Duodenal mucosa (tissue), 2 donors: ENCODE data around the gene TTC3.
"Not testable (repeated sequence)": the region's sequence is repeated elsewhere in the genome, so short reads cannot be mapped to it uniquely, and the experiment has no call there.

Experiments used
- H3K27ac ChIP-seq: one replicate; pipeline ENCODE4 v1.7.0; 2013; ENCODE audit warnings: low read depth, low read length
- H3K27me3 ChIP-seq, 2 donors: one replicate each; pipeline ENCODE4 v1.7.0; 2013; ENCODE audit warnings: low read length in 2 of 2, control low read depth in 1 of 2; ENCODE audit not compliant: insufficient read depth in 2 of 2, control insufficient read depth in 1 of 2
- H3K36me3 ChIP-seq, 2 donors: one replicate each; pipeline ENCODE4 v1.7.0; 2013; ENCODE audit warnings: low read length in 2 of 2, control low read depth in 1 of 2; ENCODE audit not compliant: insufficient read depth in 2 of 2, control insufficient read depth in 1 of 2
- H3K4me1 ChIP-seq, 2 donors: one replicate each; pipeline ENCODE4 v1.7.0; 2013; ENCODE audit warnings: low read length in 2 of 2, control low read depth in 1 of 2; ENCODE audit not compliant: insufficient read depth in 2 of 2, control insufficient read depth in 1 of 2
- H3K4me3 ChIP-seq, 2 donors: one replicate each; pipeline ENCODE4 v1.7.0; 2013; ENCODE audit warnings: low read length in 2 of 2, low read depth in 1 of 2
- H3K9ac ChIP-seq, 2 donors: one replicate each; pipeline ENCODE4 v1.7.0; 2013; ENCODE audit warnings: low read length in 2 of 2, low read depth in 1 of 2
- H3K9me3 ChIP-seq, 2 donors: one replicate each; pipeline ENCODE4 v1.7.0; 2013; ENCODE audit warnings: low read length in 2 of 2, control low read depth in 1 of 2; ENCODE audit not compliant: control insufficient read depth in 1 of 2

The TTC3 gene

GRCh38 chr21:37114301-37114700 lies 41.2 kb downstream of the TTC3 start:
- not testable (repeated sequence) for H3K9me3 ChIP-seq, H3K27ac ChIP-seq, H3K4me1 ChIP-seq, H3K4me3 ChIP-seq, H3K27me3 ChIP-seq, H3K9ac ChIP-seq, H3K36me3 ChIP-seq

- not testable (repeated sequence) for H3K9ac ChIP-seq, H3K27me3 ChIP-seq, H3K4me1 ChIP-seq, H3K36me3 ChIP-seq, H3K4me3 ChIP-seq, H3K27ac ChIP-seq, H3K9me3 ChIP-seq
Observed at GRCh38 chr21:37116459-37116858, 43.4 kb downstream of the TTC3 start.

- H3K27ac ChIP-seq = no peak overlapping the region
- H3K9me3 ChIP-seq = no peaks in the 10 kb centered on the region
- H3K36me3 ChIP-seq = peaks cover 0 to 4% of the 10 kb centered on the region in 2 donors
- no peak overlapping the region for H3K4me3 ChIP-seq
- H3K9ac ChIP-seq = no peak overlapping the region
- no peaks in the 10 kb centered on the region for H3K4me1 ChIP-seq
- no peaks in the 10 kb centered on the region for H3K27me3 ChIP-seq
Observed at GRCh38 chr21:37117204-37117603, 44.1 kb downstream of the TTC3 start.

GRCh38 chr21:37118187-37118826 lies 45.3 kb downstream of the TTC3 start:
- no peak overlapping the region for H3K9ac ChIP-seq
- H3K4me3 ChIP-seq = no peak overlapping the region
- no peaks in the 10 kb centered on the region for H3K27me3 ChIP-seq
- H3K4me1 ChIP-seq = no peaks in the 10 kb centered on the region
- H3K9me3 ChIP-seq = no peaks in the 10 kb centered on the region
- peaks cover 5 to 12% of the 10 kb centered on the region in 2 donors for H3K36me3 ChIP-seq
- H3K27ac ChIP-seq = no peak overlapping the region

- H3K27ac ChIP-seq = no peak overlapping the region
- no peaks in the 10 kb centered on the region for H3K27me3 ChIP-seq
- H3K4me1 ChIP-seq = no peaks in the 10 kb centered on the region
- H3K9ac ChIP-seq = no peak overlapping the region
- no peak overlapping the region for H3K4me3 ChIP-seq
- peaks cover 5 to 16% of the 10 kb centered on the region in 2 donors for H3K36me3 ChIP-seq
- H3K9me3 ChIP-seq = no peaks in the 10 kb centered on the region
Observed at GRCh38 chr21:37119421-37120218, 46.6 kb downstream of the TTC3 start.

GRCh38 chr21:37128076-37128475 lies 55.0 kb downstream of the TTC3 start:
- Histone ChIP-seq H3K27me3 (no peaks in the 10 kb centered on the region), H3K36me3 (peaks cover 2 to 51% of the 10 kb centered on the region in 2 donors), H3K9me3 (no peaks in the 10 kb centered on the region), H3K4me3 (no peak overlapping the region), H3K9ac (no peak overlapping the region), H3K4me1 (no peaks in the 10 kb centered on the region), H3K27ac (no peak overlapping the region)

- Histone ChIP-seq H3K27ac (no peak overlapping the region), H3K4me1 (no peaks in the 10 kb centered on the region), H3K36me3 (peaks cover 11 to 66% of the 10 kb centered on the region in 2 donors), H3K9ac (no peak overlapping the region), H3K27me3 (no peaks in the 10 kb centered on the region), H3K4me3 (no peak overlapping the region), H3K9me3 (no peaks in the 10 kb centered on the region)
Observed at GRCh38 chr21:37130971-37131370, 57.9 kb downstream of the TTC3 start.

GRCh38 chr21:37136261-37136660 lies 63.2 kb downstream of the TTC3 start:
- H3K9ac ChIP-seq = no peak overlapping the region
- peaks cover 18 to 67% of the 10 kb centered on the region in 2 donors for H3K36me3 ChIP-seq
- H3K4me1 ChIP-seq = no peaks in the 10 kb centered on the region
- peaks cover 0 to 2% of the 10 kb centered on the region in 2 donors for H3K9me3 ChIP-seq
- no peak overlapping the region for H3K27ac ChIP-seq
- H3K27me3 ChIP-seq = no peaks in the 10 kb centered on the region
- H3K4me3 ChIP-seq = no peak overlapping the region

- H3K27ac ChIP-seq = no peak overlapping the region
- H3K4me1 ChIP-seq = no peaks in the 10 kb centered on the region
- H3K9ac ChIP-seq = no peak overlapping the region
- H3K4me3 ChIP-seq = no peak overlapping the region
- H3K36me3 ChIP-seq = peaks cover 18 to 62% of the 10 kb centered on the region in 2 donors
- H3K27me3 ChIP-seq = no peaks in the 10 kb centered on the region
- H3K9me3 ChIP-seq = peaks cover 0 to 2% of the 10 kb centered on the region in 2 donors
Observed at GRCh38 chr21:37136744-37137143, 63.7 kb downstream of the TTC3 start.

GRCh38 chr21:37139154-37139553 lies 66.1 kb downstream of the TTC3 start:
- H3K27me3 ChIP-seq = no peaks in the 10 kb centered on the region
- peaks cover 12 to 51% of the 10 kb centered on the region in 2 donors for H3K36me3 ChIP-seq
- peaks cover 0 to 2% of the 10 kb centered on the region in 2 donors for H3K9me3 ChIP-seq
- no peak overlapping the region for H3K9ac ChIP-seq
- H3K27ac ChIP-seq = no peak overlapping the region
- no peaks in the 10 kb centered on the region for H3K4me1 ChIP-seq
- H3K4me3 ChIP-seq = no peak overlapping the region
